Sigmoid colon (tissue), 4 donors: ENCODE measurements around the gene GJD4.

Experiments used
- POLR2AphosphoS5 ChIP-seq, 4 donors: sonication (generic); formaldehyde crosslinking; IDR thresholded peaks; one replicate each; pipeline ENCODE4 v1.6.1; 2017; ENCODE audit warnings: antibody characterized with exemption in 4 of 4
- TF ChIP-seq, protein P1 (sequence below), 4 experiments: fragments of 450-650 bp in 3 of 4; fragments of 200-600 bp in 1 of 4; IDR thresholded peaks; one replicate each; pipeline ENCODE4 v1.5.1; 2016 to 2019; ENCODE audit warnings: antibody characterized with exemption in 4 of 4, mild to moderate bottlenecking in 3 of 4, moderate library complexity in 2 of 4

DNA sequence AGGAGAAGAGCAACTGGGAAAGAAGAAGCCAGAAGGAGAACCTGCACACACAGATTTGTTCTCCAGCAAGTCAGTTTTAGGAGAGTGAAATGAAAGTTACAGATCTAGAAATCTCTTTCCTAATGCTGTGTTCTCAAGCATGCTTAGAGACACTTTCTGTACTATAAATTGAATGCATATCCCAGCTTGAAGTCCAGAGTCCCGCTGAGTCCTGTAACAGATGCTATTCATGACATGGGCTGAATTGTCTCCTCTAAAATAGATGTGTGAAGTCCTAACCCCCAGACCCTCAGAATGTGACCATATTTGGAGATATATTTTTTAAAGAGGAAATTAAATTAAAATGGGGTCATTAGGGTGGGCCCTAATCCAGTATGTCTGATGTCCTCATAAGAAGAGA is 46.9 kb upstream of the GJD4 start:
- TF ChIP-seq, protein P1, sequence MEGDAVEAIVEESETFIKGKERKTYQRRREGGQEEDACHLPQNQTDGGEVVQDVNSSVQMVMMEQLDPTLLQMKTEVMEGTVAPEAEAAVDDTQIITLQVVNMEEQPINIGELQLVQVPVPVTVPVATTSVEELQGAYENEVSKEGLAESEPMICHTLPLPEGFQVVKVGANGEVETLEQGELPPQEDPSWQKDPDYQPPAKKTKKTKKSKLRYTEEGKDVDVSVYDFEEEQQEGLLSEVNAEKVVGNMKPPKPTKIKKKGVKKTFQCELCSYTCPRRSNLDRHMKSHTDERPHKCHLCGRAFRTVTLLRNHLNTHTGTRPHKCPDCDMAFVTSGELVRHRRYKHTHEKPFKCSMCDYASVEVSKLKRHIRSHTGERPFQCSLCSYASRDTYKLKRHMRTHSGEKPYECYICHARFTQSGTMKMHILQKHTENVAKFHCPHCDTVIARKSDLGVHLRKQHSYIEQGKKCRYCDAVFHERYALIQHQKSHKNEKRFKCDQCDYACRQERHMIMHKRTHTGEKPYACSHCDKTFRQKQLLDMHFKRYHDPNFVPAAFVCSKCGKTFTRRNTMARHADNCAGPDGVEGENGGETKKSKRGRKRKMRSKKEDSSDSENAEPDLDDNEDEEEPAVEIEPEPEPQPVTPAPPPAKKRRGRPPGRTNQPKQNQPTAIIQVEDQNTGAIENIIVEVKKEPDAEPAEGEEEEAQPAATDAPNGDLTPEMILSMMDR (IDR thresholded peaks at IDR 0.05): no peak
- no peak for TF ChIP-seq POLR2AphosphoS5 (IDR thresholded peaks at IDR 0.05)
